Stimulated activated CD8-positive, alpha-beta memory T cell treated with anti-CD3 and anti-CD28 coated beads, Interleukin-4, amount 100 ng/mL, for 1 hour (primary cell): Measurements from ENCODE around the gene TCF23.

Experiments used
- DNase-seq, 2 donors: peaks; one replicate each; pipeline ENCODE4 v3.0.0-alpha.2; 2020; ENCODE audit warnings: low read depth in 2 of 2, low spot score in 1 of 2

Gene TCF23

DNA sequence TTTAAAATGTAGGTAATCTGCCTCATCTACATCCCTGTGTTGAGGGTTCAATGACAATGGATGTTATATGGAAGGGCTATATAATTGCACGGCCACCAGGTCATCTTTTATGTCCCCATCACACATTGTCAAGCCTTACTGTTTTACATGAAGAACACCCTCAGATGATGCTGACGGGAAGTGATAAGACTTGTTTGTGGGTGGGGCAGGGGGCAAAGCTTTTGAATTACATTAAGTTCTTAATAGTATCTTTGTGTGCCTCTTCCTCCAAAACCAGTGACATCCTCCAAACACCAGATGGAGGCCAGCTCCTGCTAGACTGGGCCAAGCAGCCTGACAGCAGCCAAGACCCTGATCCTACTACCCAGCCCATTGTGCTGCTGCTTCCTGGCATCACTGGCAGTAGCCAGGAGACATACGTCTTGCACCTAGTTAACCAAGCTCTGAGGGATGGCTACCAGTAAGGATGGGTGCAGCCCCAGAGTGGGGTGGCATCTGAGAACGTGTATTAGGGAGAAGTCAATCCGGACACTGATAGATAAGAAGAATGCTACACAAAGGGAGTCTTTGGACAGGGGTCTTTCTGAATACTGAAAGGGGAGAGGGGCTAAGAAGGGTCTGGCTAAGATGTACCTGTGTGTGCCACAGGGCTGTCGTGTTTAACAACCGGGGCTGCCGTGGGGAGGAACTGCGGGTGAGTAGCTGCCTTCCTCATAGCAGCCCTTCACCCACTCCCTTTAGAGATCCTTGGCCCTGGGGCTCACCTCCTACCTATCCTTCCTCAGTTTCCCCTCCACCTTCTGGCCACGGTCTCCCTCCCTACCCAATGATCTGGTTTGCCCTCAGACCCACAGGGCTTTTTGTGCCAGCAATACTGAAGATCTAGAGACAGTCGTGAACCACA is 19.9 kb upstream of the TCF23 start:
- DNase-seq, result no peak

DNA sequence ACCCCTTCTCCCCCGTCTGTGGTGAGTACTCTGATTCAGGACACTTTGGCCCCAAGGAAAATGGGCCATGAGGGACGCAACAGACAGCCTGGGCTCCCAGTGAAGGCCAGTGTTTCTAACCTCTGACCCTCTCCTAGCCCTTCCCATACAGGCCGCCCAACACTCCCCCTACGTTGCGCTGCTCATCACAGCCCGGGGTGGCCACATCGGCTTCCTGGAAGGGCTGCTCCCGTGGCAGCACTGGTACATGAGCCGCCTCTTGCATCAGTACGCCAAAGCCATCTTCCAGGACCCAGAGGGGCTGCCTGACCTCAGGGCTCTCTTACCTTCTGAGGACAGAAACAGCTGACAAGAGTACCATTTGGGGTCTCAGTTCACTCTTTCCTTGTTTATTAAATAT is 18.4 kb upstream of the TCF23 start:
- DNase-seq, result no peak

DNA sequence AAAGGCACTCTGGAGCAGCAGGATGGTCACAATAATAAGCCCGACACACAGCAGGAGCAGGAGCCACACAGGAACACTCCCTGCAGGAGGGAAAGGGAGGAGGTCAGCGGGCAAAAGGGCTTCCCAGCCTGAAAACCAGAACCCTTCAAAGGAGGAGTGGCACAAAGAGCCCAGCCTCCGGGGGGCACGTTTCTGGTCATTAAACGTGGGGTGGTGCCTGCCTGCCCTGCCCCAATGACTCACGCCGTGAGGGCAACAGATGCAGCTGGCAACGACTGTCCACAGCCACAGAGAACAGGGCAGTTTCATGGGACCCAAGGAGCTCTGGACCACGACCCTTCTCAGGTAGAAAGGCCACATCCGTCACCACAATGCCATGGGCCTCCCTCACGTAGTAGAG is 17.4 kb upstream of the TCF23 start:
- DNase-seq, result no peak

DNA sequence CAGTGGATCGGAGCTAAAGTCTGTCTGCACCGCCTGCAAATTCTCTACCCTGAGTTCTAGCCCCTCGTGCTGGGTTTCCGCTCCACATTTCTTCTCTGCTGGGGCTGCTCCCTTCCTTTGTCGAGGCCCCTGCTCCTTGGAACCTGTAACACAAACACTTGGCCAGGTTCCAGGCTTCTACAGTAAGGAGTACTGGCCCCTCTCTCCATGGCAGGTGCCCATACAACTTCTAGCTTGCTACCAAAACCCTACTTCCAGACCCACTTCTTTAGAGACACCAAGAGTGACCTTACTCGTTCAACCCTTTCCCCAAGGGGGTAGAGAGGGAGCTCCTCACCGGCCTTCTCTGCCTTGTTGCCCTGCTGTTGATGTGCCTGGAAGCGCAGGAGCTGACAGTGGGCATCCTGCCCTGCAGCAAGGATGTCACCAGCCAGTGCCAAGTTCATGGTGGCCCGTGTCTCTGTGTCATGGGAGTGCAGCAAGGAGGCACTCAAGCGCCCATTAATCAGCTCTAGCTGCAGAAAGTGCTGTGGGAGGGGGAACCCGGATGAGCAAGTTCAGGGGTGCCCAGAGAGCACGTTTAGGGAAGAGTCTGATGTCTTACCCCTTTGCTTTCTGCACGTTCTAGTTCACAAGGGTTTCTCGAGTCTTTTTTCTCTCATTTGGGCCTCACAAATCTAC is 15.5 kb upstream of the TCF23 start:
- no peak for DNase-seq

DNA sequence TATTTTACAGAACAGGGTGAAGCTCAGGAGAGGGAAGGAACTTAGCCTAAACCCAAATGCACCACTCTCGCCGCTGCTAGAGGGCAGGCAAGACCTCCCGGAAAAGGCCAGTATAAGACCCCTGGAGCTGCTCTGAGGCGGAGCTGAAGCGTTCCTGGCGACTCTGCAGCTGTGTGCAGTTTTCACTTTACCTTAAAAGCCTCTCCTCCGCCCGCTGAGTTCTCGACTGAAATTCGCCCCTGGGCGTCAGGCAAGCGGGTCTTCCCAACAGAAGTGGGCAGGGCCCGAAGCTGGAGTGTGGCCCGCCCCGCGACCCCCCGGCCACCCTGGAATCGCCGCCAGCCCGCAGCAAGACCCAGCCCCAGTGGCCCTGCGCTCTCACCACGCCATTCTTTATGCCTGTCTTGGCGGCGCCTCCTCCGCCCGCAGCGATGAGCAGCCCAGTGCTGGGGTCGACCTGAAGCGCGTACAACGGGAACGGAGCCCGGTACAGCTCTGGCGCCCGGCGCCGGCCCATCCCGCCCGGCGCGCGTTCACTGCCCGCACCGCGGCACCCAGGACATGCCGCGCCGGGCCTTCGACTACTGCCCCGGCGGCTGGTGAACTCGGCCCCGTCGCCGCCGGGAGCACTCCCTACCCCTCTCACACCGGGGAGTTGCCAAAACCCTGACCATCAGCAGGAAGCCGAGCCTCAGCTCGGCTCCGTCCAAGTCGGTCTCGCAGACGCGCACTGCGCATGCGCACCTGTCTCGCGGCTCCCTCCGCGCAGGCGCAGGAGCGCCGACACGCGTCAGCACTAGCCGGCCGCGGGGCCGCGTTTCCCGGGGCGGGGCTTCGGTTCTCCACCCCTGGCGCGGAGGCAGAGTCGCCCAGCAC is 14.7 kb upstream of the TCF23 start, which contains the start of gene PREB:
Gene PREB, minus strand, starts transcription at position 732 of the 876 bp plus-strand sequence. Its CDS starts 215 bp downstream, at position 517.
- DNase-seq, result peak; percentile 93 to 97

DNA sequence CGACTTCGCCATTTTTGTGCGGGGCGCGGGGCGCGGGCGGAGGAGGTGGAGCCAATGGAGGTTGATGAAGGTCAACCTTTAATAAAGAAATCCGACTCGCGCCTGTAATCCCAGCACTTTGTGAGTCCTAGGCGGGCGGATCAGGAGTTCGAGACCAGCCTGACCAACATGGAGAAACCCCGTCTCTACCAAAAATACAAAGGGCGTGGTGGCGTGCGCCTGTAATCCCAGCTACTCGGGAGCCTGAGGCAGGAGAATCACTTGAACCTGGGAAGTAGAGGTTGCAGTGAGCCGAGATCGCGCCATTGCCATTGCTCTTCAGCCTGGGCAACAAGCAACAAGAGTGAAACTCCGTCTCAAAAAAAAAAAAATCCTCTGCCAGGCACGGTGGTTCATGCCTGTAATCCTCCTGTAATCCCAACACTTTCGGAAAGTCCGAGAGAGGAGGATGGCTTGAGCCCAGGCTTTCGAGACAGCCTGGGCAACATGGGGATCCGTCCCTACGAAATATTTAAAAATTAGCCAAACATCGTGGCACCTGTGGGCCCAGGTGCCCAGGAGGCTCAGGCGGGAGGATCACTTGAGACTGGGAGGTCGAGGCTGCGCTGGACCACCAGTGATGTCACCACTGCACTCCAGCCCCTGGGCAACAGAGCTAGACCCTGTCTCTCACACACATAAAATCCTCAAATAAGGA is 13.9 kb upstream of the TCF23 start:
- no peak for DNase-seq

DNA sequence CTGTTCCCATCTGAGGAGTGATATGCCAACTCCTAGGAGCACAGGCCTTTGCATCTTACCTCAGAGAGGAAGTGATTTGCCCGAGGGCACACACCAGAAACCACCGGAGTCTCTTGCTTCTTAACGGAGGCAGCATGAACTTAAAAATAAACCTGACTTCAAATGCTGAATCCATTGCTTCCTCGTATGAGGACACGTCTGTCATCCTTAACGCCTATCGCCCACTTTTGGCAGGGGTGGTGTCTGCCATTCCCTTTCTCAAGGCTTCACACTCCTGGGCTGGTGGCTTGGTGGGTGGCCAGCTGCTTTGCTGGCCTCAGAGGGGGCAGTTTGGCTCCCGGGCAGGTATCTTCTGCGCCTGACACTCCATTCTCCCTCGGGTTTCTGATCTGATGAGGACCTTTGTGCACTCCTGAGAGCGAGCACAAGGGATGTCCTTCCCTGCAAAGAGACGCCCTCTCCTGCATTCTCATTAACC is 13.3 kb upstream of the TCF23 start:
- no peak for DNase-seq

DNA sequence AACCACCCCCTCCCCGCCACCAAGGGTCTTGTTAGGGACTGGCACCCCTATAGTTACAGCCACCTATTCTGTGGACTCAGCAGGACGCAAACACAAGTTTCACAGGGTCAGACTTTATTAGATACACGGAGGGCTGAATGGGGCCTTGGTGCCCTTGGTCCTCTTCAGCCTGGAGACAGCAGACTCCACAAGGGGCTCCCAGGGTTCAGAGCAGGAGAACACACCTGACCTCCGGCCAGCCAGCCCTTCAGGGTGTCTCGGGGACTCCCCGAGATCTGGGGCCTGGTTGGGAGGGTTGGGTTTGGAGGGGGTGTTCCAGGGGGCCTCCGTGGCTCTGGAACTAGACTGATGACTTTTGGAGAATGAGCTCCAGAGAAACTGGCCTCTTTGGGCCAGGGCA is 12.1 kb upstream of the TCF23 start:
- no peak for DNase-seq

DNA sequence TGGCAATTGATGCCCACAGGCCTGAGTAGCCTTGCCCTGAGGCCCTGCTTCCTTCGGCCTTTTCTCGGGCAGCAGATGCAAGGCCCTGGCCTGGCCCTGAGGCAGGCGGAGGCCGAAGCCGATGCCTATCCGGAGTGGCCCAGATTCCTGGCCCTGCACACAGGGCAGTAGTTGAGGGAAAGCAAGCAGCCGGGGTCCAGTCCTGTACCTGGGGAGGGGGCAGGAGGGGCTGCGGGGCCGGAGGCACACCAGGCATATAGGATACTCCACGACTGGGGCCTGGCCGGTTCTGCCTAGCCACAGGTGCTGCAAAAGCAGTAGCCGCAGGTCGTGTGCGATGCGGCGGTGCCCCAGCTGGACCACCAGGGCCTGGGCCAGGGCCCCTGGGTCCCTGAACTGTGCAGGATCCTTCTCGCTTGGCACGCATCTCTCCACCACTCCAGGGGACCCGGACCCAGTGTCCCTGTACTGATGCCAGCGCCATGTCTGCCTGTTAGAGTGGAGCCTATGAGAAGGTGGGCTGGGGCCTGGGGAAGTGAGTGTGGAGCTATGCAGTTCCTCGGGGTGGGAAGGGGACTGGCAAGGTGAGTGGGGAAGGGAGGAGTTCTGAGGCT is 11.4 kb upstream of the TCF23 start:
- no peak for DNase-seq

DNA sequence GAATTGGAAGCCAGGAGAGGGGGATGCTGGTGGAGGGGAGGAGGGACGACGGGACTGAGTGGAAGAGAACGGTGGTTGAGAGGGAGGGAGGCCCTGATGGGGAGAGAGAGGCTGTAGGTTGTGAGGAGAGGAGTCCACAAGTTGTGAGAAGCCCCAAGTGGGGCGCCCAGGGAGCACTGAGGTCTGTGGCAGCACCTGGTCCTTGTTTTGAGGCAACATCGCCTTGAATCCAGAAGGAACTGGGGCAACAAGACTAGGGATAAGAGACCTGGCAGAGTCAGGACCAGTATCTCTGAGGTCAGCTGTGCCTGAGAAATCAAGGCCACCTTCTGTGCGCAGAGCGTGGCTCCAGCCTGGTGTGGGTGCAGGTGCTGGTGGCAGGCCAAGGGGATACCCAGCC is 10.7 kb upstream of the TCF23 start:
- DNase-seq, result no peak

DNA sequence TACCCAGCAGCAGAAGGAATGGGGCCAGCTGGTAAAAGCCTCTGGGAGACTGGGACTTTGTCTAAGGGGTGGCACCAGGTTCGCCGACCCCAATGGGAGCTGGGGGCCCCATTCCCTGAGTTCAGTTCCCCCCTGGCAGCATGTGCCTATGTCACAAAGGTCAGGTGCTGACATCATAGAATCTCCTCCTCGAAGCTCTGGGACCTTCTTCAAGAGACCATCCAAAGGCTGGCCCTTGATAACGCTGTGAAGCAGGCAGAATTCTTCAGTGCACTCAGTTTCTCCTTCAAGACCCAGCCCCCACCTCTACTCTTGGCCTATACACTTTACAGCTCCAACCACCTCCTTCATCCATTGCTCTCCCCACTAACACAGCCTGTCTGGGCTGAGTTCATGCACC is 9.5 kb upstream of the TCF23 start, which contains the start of gene PRR30:
Gene PRR30, minus strand, starts transcription at position 101 of the 400 bp plus-strand sequence. CDS start 1,081 bp downstream, outside the sequence.
- no peak for DNase-seq

DNA sequence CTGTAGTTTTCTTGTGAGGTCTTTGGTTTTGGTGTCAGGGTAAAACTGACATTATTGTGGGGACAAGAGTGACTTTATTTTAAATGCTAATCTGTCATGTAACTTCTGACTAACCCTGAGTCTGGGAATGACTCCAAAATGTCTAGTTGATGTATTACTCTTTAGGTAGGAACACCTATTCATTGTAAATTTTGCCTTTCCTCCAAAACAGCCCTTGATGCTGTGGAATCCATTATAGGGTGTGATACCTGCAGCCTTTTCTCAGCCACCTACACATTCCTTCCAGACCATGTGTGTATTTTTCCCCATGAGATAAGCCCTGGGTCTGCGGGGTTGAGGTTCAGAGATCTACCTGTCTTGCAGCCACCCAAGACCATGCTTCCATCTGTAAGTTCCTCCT is 5.5 kb upstream of the TCF23 start:
- no peak for DNase-seq

DNA sequence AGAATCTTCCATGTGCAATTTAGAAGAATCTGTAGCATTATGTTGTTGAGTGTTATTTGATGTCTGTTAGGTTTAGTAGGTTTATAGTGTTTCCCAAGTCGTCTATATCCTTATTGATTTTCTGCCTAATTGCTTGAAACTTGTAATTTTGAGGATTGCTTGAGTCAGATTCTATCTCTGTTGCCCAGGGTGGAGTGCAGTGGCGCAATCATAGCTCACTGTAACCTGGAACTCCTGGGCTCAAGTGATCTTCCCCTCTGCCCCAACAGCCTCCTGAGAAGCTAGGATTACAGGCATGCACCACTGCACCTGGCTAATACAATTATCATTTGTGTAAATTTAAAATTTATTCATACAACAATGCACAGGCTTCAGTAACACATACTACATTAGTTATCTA is 3.1 kb upstream of the TCF23 start:
- DNase-seq, result no peak

DNA sequence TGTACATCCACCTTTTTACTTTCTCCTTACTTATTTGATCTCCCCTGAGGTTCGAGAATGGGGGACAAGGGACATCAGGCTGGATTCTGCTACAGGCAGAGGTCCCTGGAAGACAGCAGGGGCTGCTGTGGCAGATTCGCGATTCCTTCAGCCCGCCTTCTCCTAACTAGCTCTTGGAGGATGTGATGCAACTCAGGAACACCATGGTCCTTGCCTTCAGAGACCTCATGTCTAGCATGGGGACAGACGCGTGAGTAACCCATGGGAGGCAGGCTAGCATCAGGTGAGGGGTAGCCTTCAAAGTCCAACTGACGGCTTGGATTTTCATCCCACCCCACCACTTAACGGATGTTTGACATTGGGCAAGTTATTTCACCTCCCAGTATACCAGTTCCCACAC is 869 bp upstream of the TCF23 start:
- no peak for DNase-seq

DNA sequence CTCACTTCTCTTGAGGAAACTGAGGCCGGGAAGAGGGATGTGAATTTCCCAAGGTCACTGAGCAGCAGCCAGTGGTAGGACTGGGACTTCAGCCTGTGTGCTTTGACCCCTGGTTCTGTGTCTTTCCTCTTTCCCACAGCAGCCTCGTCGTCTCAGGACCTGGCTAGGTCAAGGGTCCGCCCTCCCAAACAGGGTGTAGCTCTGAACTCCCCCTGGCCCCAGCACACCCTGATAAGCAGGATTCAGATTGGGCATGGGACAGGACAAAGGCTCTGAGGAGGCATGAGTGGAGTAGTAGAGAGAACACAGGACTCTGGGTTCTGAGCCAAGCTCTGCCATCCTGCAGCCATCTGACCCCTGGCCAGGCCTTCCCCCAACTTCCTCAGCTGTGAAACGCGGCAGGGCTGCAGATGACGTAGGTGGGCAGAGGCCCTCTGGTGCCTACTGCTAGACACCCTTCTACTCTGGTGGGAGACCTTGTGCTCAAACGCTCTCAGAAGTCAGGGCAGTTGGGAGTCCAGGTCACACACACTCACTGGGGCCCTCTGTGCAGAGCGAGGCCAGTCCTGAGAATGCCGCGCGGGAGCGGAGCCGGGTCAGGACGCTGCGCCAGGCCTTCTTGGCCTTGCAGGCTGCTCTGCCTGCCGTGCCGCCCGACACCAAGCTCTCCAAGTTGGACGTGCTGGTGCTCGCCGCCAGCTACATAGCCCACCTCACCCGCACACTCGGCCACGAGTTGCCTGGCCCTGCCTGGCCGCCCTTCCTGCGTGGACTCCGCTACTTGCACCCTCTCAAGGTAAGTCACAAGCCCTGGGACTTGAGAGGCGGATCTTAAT is 984 bp downstream of the TCF23 start:
- DNase-seq, result no peak

DNA sequence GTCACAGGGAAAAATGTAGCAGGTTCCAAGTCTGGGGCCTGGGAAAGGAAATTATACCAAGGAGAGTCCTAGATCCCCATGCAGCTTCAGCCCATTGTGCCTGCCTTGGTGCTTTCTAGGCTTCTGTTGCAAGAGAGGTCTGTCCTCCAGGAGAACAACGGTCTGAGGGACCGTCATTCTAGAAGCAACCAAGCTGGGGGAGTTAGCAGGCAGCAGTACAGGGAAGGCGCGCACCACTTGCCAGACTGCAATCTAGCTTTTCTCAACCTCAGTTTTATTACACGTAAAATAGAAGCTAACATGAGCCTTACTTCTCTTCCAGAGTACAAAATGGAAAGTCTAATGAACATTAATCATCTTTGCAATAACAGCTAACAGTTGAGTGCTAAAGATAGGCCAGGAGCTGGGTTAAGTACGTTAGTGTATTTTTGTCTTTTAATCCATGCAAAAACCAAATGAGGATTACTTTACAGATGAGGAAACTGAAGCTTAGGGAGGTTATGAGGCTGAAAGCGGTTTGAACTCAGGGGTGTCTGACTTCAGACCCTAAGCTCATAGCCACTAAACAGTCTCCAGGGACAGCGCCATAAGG is 1.9 kb downstream of the TCF23 start:
- DNase-seq, result no peak

DNA sequence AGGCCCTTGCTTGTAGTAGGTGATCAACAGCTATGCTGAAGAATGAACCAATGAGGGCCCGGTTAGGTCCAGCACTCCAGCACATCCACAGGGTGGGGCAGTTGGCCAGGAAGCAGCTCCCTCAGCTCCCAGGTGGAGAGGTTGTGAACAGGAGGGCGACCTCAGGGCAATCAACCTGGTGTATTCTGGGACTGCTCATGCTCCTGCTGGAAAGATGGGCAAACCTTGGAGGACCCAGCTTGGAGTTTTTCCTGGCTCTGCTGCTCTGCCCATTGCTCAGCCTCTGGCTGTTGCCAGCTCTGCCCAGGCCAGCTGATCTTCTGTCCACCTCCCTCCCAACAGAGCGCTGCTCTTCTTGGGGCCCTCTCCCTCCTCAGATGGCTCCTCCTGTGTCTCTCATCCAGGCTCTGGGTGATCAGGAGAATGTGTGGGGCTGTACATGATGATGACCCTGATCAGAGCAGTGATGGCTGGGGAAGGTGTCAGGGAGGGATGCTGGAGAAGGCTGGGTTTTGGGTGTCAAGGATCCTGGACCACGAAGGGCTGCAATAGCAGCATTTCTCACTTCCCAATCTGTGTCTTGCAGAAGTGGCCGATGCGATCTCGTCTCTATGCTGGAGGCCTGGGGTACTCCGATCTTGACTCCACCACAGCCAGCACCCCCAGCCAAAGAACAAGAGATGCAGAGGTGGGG is 3.4 kb downstream of the TCF23 start:
- DNase-seq, result no peak

DNA sequence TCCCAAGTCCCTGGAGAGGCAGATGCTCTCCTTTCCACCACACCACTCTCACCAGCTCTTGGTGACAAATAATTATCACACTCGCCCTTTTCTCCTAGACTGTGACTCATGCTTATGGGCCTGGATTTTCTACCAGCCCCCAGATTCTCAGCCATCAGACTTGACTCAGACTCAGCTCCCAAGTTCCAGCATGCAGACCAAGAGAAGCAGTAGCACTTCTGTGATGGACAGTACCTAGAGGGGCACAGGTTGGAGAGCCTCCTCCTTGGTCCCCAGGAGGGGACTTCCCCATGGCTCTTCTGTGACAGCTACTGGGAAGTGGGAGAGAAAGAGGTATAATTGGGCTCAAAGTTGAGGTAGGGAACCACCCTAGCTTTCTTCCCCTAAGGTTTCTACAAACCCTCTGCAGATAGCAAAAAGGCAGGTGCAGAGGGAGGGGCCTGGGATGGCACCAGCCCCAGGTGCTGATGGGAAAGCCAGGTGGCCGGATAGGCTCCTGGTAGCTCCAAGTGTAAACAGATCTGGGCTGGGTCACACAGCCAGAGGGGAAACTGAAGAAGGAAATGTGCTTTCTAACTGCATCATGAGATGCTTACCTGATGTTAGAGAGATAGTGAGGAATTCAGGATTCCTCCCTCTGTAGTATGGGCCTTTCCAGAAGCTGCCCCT is 4.1 kb downstream of the TCF23 start:
- no peak for DNase-seq
